ENCODE data around the gene GSTK1.

DNA sequence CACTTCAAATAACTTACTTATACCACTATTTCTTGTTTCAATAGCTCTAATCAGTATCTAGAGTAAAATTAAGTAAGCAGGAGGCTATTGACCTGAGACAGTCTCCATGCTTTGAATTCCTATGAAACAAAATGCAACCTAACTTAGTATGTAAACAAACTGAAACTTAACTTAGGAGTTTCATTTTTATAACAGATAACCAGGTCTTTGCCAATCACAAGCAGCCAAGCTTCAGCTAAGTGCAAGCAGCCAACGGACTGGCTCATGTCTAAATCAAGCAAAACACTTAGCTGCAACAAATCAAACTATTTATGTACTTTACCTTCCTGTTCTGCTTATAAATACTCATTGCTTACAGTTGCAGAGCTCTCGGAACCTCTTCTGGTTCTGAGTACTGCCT, 4.4 kb upstream of the GSTK1 start:
- TF ChIP-seq, protein P1, sequence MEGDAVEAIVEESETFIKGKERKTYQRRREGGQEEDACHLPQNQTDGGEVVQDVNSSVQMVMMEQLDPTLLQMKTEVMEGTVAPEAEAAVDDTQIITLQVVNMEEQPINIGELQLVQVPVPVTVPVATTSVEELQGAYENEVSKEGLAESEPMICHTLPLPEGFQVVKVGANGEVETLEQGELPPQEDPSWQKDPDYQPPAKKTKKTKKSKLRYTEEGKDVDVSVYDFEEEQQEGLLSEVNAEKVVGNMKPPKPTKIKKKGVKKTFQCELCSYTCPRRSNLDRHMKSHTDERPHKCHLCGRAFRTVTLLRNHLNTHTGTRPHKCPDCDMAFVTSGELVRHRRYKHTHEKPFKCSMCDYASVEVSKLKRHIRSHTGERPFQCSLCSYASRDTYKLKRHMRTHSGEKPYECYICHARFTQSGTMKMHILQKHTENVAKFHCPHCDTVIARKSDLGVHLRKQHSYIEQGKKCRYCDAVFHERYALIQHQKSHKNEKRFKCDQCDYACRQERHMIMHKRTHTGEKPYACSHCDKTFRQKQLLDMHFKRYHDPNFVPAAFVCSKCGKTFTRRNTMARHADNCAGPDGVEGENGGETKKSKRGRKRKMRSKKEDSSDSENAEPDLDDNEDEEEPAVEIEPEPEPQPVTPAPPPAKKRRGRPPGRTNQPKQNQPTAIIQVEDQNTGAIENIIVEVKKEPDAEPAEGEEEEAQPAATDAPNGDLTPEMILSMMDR (IDR thresholded peaks at IDR 0.05): no peak
- no peak for TF ChIP-seq POLR2A (IDR thresholded peaks at IDR 0.05)
- no peak for TF ChIP-seq POLR2AphosphoS5 (IDR thresholded peaks at IDR 0.05)
